Right atrium auricular region (tissue), 2 donors: ENCODE results near the gene TGFBR3. TPM values are rescaled to one million over a fixed set of nuclear protein-coding genes. Genes with fewer than 3 reads are reported as not detected.

Experiments
- DNase-seq: peaks from one replicate; pipeline ENCODE4 v3.0.0-alpha.2; 2019; ENCODE audit warnings: low spot score
- H3K27ac ChIP-seq, 2 donors: fragments of 200-600 bp; sonication (generic); 1 replicate in 1 of 2; 2 replicates in 1 of 2; pipeline ENCODE4 v1.5.1; 2016 to 2019
- H3K27me3 ChIP-seq, 2 donors: fragments of 200-600 bp; sonication (generic); one replicate each; pipeline versions ENCODE4 v1.5.1 to v1.6.0; 2017 to 2019
- H3K36me3 ChIP-seq: fragments of 200-600 bp; sonication (generic); one replicate; pipeline ENCODE4 v1.5.1; 2016
- H3K4me1 ChIP-seq, 2 donors: fragments of 200-600 bp; sonication (generic); one replicate each; pipeline versions ENCODE4 v1.5.1 to v1.6.0; 2017 to 2019
- H3K4me3 ChIP-seq, 2 donors: fragments of 200-600 bp; sonication (generic); 1 replicate in 1 of 2; 2 replicates in 1 of 2; pipeline ENCODE4 v1.5.1; 2017 to 2019; ENCODE audit warnings: mild to moderate bottlenecking in 1 of 2, moderate library complexity in 1 of 2
- H3K9me3 ChIP-seq, 2 donors: fragments of 200-600 bp; sonication (generic); one replicate each; pipeline ENCODE4 v1.5.1; 2019
- total RNA-seq, 2 donors: library from RNA; depleted of rRNA; stranded (reverse); fragments of >200 nt; gene quantifications; one replicate each; pipeline ENCODE4 v1.1.0, GENCODE V29; 2016
- TF ChIP-seq, protein P1 (sequence below), 2 donors: fragments of 200-600 bp; sonication (generic); IDR thresholded peaks; one replicate each; pipeline ENCODE4 v1.5.1; 2019; ENCODE audit warnings: antibody characterized with exemption in 2 of 2

Gene TGFBR3
- total RNA-seq, 2 donors from 2014 or later, result 40.5 to 64.8 TPM

DNA sequence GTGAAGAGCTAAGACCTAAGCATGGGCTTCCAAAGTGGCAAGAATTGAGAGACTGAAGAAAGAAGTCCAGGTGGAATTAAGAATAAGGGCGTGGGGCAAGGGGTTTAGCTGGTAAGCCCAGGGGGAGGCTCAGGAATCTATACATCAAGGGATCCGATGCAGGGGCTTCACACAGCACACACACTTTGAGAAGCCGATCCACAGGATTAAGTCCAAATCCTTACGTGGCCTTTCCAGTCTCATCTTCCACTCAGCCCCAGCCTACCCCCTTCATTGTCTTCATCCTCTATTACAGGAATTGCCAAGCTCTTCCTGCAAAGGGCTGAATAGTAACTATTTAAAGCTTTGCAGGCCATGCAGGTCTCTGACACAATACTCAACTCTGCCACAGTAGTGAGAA lies 101.3 kb downstream of the TGFBR3 start:
- Histone ChIP-seq H3K9me3 (no peaks in the 10 kb centered on the region), H3K27ac (peak overlapping the region; percentile 19 to 70), H3K36me3 (no peaks in the 10 kb centered on the region), H3K27me3 (no peaks in the 10 kb centered on the region), H3K4me3 (no peak overlapping the region), H3K4me1 (peaks cover 0 to 47% of the 10 kb centered on the region in 2 donors)
- TF ChIP-seq, protein P1, sequence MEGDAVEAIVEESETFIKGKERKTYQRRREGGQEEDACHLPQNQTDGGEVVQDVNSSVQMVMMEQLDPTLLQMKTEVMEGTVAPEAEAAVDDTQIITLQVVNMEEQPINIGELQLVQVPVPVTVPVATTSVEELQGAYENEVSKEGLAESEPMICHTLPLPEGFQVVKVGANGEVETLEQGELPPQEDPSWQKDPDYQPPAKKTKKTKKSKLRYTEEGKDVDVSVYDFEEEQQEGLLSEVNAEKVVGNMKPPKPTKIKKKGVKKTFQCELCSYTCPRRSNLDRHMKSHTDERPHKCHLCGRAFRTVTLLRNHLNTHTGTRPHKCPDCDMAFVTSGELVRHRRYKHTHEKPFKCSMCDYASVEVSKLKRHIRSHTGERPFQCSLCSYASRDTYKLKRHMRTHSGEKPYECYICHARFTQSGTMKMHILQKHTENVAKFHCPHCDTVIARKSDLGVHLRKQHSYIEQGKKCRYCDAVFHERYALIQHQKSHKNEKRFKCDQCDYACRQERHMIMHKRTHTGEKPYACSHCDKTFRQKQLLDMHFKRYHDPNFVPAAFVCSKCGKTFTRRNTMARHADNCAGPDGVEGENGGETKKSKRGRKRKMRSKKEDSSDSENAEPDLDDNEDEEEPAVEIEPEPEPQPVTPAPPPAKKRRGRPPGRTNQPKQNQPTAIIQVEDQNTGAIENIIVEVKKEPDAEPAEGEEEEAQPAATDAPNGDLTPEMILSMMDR (IDR thresholded peaks at IDR 0.05), result no peak
- no peak for DNase-seq

GRCh38 chr1:91784191-91784590 lies 101.8 kb downstream of the TGFBR3 start:
- TF ChIP-seq, protein P1 (IDR thresholded peaks at IDR 0.05), result no peak
- Histone ChIP-seq H3K4me3 (no peak overlapping the region), H3K27ac (peak overlapping the region in 1 of 2 donors; percentile 70), H3K9me3 (no peaks in the 10 kb centered on the region), H3K27me3 (no peaks in the 10 kb centered on the region), H3K36me3 (no peaks in the 10 kb centered on the region), H3K4me1 (peaks cover 0 to 51% of the 10 kb centered on the region in 2 donors)
- DNase-seq, result no peak

GRCh38 chr1:91783423-91784170 lies 102.4 kb downstream of the TGFBR3 start:
- H3K9me3 ChIP-seq, result no peaks in the 10 kb centered on the region
- no peaks in the 10 kb centered on the region for H3K27me3 ChIP-seq
- peak overlapping the region; percentile 57 to 70 for H3K27ac ChIP-seq
- H3K36me3 ChIP-seq, result no peaks in the 10 kb centered on the region
- TF ChIP-seq, protein P1 (IDR thresholded peaks at IDR 0.05), result no peak
- DNase-seq, result no peak
- H3K4me1 ChIP-seq, result peaks cover 0 to 57% of the 10 kb centered on the region in 2 donors
- no peak overlapping the region for H3K4me3 ChIP-seq

DNA sequence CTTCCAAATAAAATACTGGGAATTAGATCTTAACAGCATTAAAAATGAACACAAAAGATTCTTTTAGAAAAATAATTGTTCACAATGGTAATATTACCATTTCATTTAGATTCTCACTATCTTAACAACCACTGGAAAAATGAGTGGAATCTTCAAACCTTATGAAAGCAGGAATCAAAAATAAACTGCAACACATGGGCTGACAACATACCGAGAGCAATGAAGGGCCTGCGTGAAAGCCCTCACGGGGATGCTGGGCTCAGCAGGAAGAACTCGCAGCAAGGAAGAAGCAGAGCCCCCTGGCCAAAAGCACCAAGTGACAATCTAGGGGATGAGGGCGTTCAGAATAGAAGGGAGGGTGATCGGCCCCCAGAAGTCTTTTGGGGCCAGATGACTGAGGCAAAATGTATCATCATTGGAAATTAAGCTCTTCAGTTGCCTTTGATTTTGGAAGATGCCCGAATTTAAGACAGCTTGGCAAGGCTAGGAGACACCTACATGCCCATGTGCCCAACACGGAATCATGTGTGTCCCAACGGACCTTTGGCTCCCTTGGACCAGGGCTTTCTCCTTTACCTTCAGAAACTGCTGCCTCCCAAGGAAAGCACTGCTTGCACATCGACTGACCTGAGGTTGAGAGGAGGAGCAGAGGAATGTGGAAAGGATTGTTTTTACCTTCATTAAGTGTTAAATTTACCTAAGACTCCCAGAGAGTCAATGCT lies 103.9 kb downstream of the TGFBR3 start:
- no peaks in the 10 kb centered on the region for H3K27me3 ChIP-seq
- no peaks in the 10 kb centered on the region for H3K9me3 ChIP-seq
- no peaks in the 10 kb centered on the region for H3K36me3 ChIP-seq
- H3K4me3 ChIP-seq, result no peak overlapping the region
- peak overlapping the region; percentile 57 to 70 for H3K27ac ChIP-seq
- peaks cover 0 to 53% of the 10 kb centered on the region in 2 donors for H3K4me1 ChIP-seq
- no peak for DNase-seq
- TF ChIP-seq, protein P1 (IDR thresholded peaks at IDR 0.05), result no peak

DNA sequence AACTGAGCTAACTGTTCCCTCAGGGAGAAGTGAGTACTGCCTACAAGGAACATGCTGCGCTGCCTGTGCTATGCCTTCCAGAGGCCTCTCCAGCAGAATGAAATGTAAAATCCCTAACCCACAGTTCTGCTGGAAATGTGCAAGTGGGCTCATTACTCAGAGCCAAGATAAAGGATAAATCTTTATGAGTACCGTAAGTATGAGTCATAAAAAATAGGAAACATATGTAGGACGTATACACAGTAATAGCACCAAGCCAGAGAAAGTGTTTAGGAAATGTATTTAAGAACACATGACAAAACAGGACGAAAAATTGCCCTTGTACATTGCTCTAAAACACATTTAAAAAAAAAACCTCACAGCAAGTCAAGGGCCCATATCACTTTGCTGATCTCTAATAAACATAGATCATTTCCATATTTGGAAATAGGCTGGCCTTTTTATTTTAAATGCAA lies 104.6 kb downstream of the TGFBR3 start:
- Histone ChIP-seq H3K27me3 (no peaks in the 10 kb centered on the region), H3K36me3 (no peaks in the 10 kb centered on the region), H3K4me3 (no peak overlapping the region), H3K27ac (peak overlapping the region; percentile 11 to 70), H3K4me1 (peaks cover 0 to 59% of the 10 kb centered on the region in 2 donors), H3K9me3 (no peaks in the 10 kb centered on the region)
- DNase-seq, result no peak
- TF ChIP-seq, protein P1 (IDR thresholded peaks at IDR 0.05), result no peak
